Measurements from ENCODE around the gene NFE2L1.
"Not testable (repeated sequence)": the region's sequence is repeated elsewhere in the genome, so short reads cannot be mapped to it uniquely, and the experiment has no call there.

NFE2L1 gene

GRCh38 chr17:48031966-48032365 is 16.2 kb upstream of the NFE2L1 start:
- TF ChIP-seq, protein P1, sequence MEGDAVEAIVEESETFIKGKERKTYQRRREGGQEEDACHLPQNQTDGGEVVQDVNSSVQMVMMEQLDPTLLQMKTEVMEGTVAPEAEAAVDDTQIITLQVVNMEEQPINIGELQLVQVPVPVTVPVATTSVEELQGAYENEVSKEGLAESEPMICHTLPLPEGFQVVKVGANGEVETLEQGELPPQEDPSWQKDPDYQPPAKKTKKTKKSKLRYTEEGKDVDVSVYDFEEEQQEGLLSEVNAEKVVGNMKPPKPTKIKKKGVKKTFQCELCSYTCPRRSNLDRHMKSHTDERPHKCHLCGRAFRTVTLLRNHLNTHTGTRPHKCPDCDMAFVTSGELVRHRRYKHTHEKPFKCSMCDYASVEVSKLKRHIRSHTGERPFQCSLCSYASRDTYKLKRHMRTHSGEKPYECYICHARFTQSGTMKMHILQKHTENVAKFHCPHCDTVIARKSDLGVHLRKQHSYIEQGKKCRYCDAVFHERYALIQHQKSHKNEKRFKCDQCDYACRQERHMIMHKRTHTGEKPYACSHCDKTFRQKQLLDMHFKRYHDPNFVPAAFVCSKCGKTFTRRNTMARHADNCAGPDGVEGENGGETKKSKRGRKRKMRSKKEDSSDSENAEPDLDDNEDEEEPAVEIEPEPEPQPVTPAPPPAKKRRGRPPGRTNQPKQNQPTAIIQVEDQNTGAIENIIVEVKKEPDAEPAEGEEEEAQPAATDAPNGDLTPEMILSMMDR (conservative IDR thresholded peaks at IDR 0.05) = no peak
- H3K27ac ChIP-seq = no peak overlapping the region

DNA sequence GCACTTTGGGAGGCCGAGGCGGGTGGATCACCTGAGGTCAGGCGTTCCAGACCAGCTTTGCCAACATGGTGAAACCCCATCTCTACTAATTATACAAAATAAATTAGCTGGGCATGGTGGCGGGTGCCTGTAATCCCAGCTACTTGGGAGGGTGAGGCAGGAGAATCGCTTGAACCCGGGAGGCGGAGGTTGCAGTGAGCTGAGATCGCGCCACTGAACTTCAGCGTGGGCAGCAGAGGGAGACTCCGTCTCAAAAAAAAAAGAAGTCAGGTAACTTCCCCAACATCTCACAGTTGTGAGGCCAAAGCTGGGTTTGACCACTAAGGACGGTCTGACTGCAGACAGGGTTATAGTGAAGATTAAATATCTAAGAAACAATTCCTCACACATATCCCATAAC is 13.4 kb upstream of the NFE2L1 start:
- H3K27ac ChIP-seq = not testable (repeated sequence)

DNA sequence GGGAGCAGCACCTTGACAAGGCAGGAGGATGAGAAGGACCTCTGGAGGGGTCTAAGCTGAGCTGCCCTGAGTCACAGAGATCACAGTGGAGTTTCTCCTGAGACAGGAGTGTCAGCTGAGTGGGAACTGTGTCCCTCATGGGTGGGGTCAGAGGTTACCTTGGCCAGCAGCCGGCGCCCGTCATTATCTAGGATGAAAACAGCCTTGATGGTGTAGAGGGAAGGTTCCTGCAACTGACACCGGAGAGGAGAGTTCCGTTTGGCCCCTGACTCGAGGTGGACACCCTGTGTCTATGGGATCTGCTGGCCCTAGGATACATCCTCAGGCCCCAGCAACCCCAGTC is 11.5 kb upstream of the NFE2L1 start:
- TF ChIP-seq, protein P1 (conservative IDR thresholded peaks at IDR 0.05) = no peak
- H3K27ac ChIP-seq = no peak overlapping the region

- peak within 1 kb of the TSS; percentile 15; the same call in 1 of the 2 replicates for H3K27ac ChIP-seq
- TF ChIP-seq, protein P1 (conservative IDR thresholded peaks at IDR 0.05) = no peak
Observed at GRCh38 chr17:48037036-48037837, 10.9 kb upstream of the NFE2L1 start, which contains the start of gene COPZ2. COPZ2 (minus strand) TSS chr17:48037797; CDS start chr17:48037777, 20 bp downstream.

DNA sequence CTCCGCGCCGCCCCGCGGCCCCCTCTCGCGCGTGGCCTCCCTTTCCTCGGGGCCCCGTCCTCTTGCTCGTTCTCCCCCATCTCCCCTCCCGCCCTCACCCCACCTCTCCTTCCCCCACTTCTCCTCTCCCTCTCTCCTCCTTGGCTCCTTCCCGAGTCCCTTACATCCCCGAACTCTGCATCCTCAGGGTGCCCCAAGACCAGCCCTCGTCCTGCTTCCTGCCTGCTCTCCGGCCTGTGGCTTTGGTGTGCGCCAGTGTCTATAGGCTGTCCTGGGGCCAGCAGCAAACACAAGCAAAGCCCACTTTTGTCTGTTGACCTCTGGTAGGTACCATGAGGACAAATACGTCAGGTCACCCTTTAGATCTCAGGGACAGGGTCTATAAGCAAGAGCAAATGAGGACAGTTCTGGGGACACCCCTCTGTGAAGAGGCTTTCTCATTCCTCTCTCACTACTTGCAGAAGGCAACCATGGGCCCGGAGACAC is 10.3 kb upstream of the NFE2L1 start:
- TF ChIP-seq, protein P1 (conservative IDR thresholded peaks at IDR 0.05) = no peak
- peak overlapping the region; percentile 15; the same call in 1 of the 2 replicates for H3K27ac ChIP-seq

DNA sequence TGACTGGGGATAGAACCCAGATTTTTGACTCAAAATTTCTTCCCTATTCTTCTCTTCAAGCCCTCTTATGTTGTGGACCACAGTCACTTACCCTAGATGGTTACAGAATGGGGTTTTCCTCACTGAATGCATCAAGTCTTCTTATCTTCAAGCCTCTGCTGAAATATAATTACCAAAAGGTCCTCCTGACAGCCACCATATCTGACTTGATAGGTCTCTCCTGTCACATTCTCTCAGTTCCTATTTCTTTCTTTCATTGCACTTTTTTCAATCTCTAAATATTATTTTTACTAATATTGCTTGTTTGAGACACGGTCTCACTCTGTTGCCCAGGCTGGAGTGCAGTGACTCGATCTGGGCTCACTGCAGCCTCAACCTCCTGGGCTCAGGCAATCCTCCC is 9.5 kb upstream of the NFE2L1 start:
- H3K27ac ChIP-seq = no peak overlapping the region
- TF ChIP-seq, protein P1 (conservative IDR thresholded peaks at IDR 0.05) = no peak

DNA sequence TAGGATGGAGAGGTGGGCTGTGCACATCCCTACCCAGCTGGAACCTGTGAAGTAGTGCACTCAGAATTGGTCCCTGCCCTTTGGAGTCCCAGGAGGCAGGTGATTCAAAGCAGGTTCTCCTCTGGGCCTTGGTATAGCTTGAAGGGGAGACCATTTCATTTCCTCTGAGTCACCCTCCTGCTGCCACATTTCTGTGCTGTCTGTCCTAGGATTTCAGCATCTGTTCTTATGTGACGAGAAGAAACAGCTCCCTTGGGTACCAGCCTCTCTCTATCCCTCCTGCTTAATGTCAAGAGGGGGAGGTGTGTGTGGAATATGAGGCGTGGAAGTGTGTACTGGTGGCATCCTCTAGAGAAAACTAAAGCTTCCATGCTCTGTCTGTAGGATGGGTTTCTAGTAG is 5.0 kb upstream of the NFE2L1 start:
- TF ChIP-seq, protein P1 (conservative IDR thresholded peaks at IDR 0.05) = no peak
- no peak overlapping the region for H3K27ac ChIP-seq

DNA sequence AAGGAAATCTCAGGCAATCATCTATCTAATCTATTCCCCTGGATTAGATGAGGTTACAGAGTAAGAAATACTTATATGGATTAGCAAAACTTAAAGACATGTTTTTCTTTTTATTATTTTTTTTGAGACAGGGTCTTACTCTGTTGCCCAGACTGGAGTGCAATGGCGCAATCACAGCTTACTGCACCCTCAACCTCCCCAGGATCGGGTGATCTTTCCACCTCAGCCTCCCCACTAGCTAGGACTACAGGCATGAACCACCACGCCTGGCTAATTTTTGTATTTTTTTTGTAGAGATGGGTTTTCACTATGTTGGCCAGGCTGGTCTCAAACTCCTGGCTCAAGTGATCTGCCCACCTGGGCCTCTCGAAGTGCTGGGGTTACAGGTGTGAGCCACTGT is 3.3 kb upstream of the NFE2L1 start:
- no peak overlapping the region for H3K27ac ChIP-seq
- TF ChIP-seq, protein P1 (conservative IDR thresholded peaks at IDR 0.05) = no peak

Measured in VCaP (cell line).